CD14-positive monocyte (primary cell): Measurements from ENCODE around the gene SLC38A2. TPM values are rescaled to one million over a fixed set of nuclear protein-coding genes. Genes with fewer than 3 reads are reported as not detected.
"Not testable (repeated sequence)": the region's sequence is repeated elsewhere in the genome, so short reads cannot be mapped to it uniquely, and the experiment has no call there.

Source experiments
- DNase-seq, 3 donors: peaks; one replicate each; pipeline ENCODE4 v3.0.0-alpha.2; 2011 to 2022
- H2AFZ ChIP-seq: 2 replicates; pipeline ENCODE4 v1.6.0; 2012; ENCODE audit warnings: mild to moderate bottlenecking, low read depth, low read length, inconsistent platforms; ENCODE audit not compliant: insufficient read depth, poor library complexity, severe bottlenecking
- H3K27ac ChIP-seq, 2 donors: 1 replicate in 1 of 2; 2 replicates in 1 of 2; pipeline ENCODE4 v1.5.1; 2012 to 2013; ENCODE audit warnings: low read length in 2 of 2, control low read depth in 1 of 2, inconsistent platforms in 1 of 2, low read depth in 1 of 2, mild to moderate bottlenecking in 1 of 2
- H3K27me3 ChIP-seq, 2 donors: one replicate each; pipeline versions ENCODE4 v1.6.0 to v1.6.1; 2011 to 2013; ENCODE audit warnings: low read length in 2 of 2; ENCODE audit not compliant: control insufficient read depth in 2 of 2, insufficient read depth in 2 of 2
- H3K36me3 ChIP-seq, 2 donors: replicated peaks in 1 of 2; 1 replicate in 1 of 2; 2 replicates in 1 of 2; pipeline versions ENCODE4 v1.5.1 to v1.6.1; 2012 to 2013; ENCODE audit warnings: low read length in 2 of 2, control low read depth in 1 of 2, inconsistent platforms in 1 of 2, mild to moderate bottlenecking in 1 of 2; ENCODE audit not compliant: insufficient read depth in 2 of 2, control insufficient read depth in 1 of 2
- H3K4me1 ChIP-seq, 2 donors: 1 replicate in 1 of 2; 2 replicates in 1 of 2; pipeline versions ENCODE4 v1.5.1 to v1.6.1; 2012 to 2013; ENCODE audit warnings: low read length in 2 of 2, control low read depth in 1 of 2, inconsistent platforms in 1 of 2, mild to moderate bottlenecking in 1 of 2, moderate library complexity in 1 of 2; ENCODE audit not compliant: insufficient read depth in 2 of 2, control insufficient read depth in 1 of 2
- H3K4me2 ChIP-seq: replicated peaks from 2 replicates; pipeline ENCODE3; 2012; ENCODE audit warnings: low read length, moderate library complexity, mild to moderate bottlenecking; ENCODE audit not compliant: poor library complexity, severe bottlenecking; ENCODE audit errors: extremely low read depth
- H3K4me3 ChIP-seq, 3 experiments: fragments of 200-600 bp in 1 of 3; sonication (generic) in 1 of 3; replicated peaks in 1 of 3; 1 replicate in 2 of 3; 2 replicates in 1 of 3; pipeline ENCODE4 v1.5.1; 2011 to 2013; ENCODE audit warnings: low read length in 3 of 3, mild to moderate bottlenecking in 3 of 3, control low read depth in 2 of 3, low read depth in 2 of 3, inconsistent platforms in 1 of 3, moderate library complexity in 1 of 3
- H3K79me2 ChIP-seq: 2 replicates; pipeline ENCODE4 v1.6.0; 2012; ENCODE audit warnings: mild to moderate bottlenecking, control low read depth, inconsistent platforms, low read length, moderate library complexity; ENCODE audit not compliant: insufficient read depth
- H3K9ac ChIP-seq: 2 replicates; pipeline ENCODE4 v1.6.0; 2017; ENCODE audit warnings: low read length, mild to moderate bottlenecking; ENCODE audit not compliant: insufficient read depth, poor library complexity, severe bottlenecking
- H3K9me3 ChIP-seq, 2 donors: replicated peaks in 1 of 2; 1 replicate in 1 of 2; 2 replicates in 1 of 2; pipeline versions ENCODE4 v1.5.1 to v1.6.1; 2012 to 2013; ENCODE audit warnings: low read length in 2 of 2, control low read depth in 1 of 2; ENCODE audit not compliant: control insufficient read depth in 1 of 2, insufficient read depth in 1 of 2
- H4K20me1 ChIP-seq: 2 replicates; pipeline ENCODE4 v1.6.0; 2012; ENCODE audit warnings: mild to moderate bottlenecking, low read length, control low read depth, moderate library complexity; ENCODE audit not compliant: insufficient read depth
- H3K27ac Mint-ChIP-seq, 7 donors: one replicate each; pipeline ENCODE4 v1.8.0; 2020; ENCODE audit warnings: mild to moderate bottlenecking in 7 of 7, mixed read lengths in 7 of 7, moderate library complexity in 6 of 7, inconsistent platforms in 2 of 7
- H3K27me3 Mint-ChIP-seq, 3 donors: one replicate each; pipeline ENCODE4 v1.8.0; 2021 to 2022; ENCODE audit warnings: low read depth in 3 of 3, mild to moderate bottlenecking in 3 of 3, mixed read lengths in 3 of 3, moderate library complexity in 3 of 3, inconsistent platforms in 1 of 3
- H3K36me3 Mint-ChIP-seq, 2 donors: one replicate each; pipeline ENCODE4 v1.8.0; 2020; ENCODE audit warnings: mixed read lengths in 2 of 2, inconsistent platforms in 1 of 2, mild to moderate bottlenecking in 1 of 2
- H3K4me1 Mint-ChIP-seq: one replicate; pipeline ENCODE4 v1.8.0; 2020; ENCODE audit warnings: mild to moderate bottlenecking, mixed read lengths
- H3K4me3 Mint-ChIP-seq, 2 donors: one replicate each; pipeline ENCODE4 v1.8.0; 2020; ENCODE audit warnings: mild to moderate bottlenecking in 2 of 2, mixed read lengths in 2 of 2, moderate library complexity in 1 of 2
- H3K9me3 Mint-ChIP-seq, 7 donors: one replicate each; pipeline ENCODE4 v1.8.0; 2020 to 2022; ENCODE audit warnings: mixed read lengths in 7 of 7, mild to moderate bottlenecking in 6 of 7, moderate library complexity in 6 of 7, inconsistent platforms in 2 of 7
- CTCF ChIP-seq: fragments of 200-600 bp; IDR thresholded peaks from one replicate; pipeline ENCODE4 v1.8.0; 2022; ENCODE audit warnings: antibody characterized with exemption, mild to moderate bottlenecking
- WGBS: methylation state at CpG from one replicate; pipeline ENCODE4 v1.1.5; 2013; ENCODE audit warnings: missing lambda C conversion rate; ENCODE audit not compliant: insufficient coverage; 5-methylcytosine and 5-hydroxymethylcytosine counted together
- intact Hi-C, 2 donors: fragments of 100-400 bp; cut with micrococcal nuclease; formaldehyde crosslinking; loops; one replicate each; pipeline versions ENCODE4 v1.15.0 to v1.15.1; 2023
- polyA plus RNA-seq, 3 donors: library from polyadenylated mRNA; depleted of rRNA in 1 of 3; unstranded in 2 of 3; stranded (reverse) in 1 of 3; fragments of 300-500 nt in 2 of 3; fragments of >200 nt in 1 of 3; fragmentation: Illumina TruSeq in 2 of 3; gene quantifications; 1 replicate in 2 of 3; 2 replicates in 1 of 3; pipeline ENCODE4 v1.2.3, GENCODE V29; 2012 to 2021

SLC38A2 gene
- polyA plus RNA-seq, 3 donors = 33.8 to 116 (median 48.7) TPM

- H3K4me3 ChIP-seq = no peak overlapping the region
- no CpG with 5 or more reads among the region's 3 CpGs for WGBS
- no peaks in the 10 kb centered on the region for H4K20me1 ChIP-seq
- peaks cover 0 to 1% (median 0%) of the 10 kb centered on the region in 3 donors for H3K27me3 Mint-ChIP-seq
- no peak overlapping the region for H3K27ac ChIP-seq
- no peak overlapping the region for H3K4me2 ChIP-seq
- H3K9ac ChIP-seq = no peak overlapping the region
- no peaks in the 10 kb centered on the region for H3K4me1 Mint-ChIP-seq
- DNase-seq = no peak
- no peak overlapping the region for H3K27ac Mint-ChIP-seq
- H3K4me3 Mint-ChIP-seq = no peak overlapping the region
- H2AFZ ChIP-seq = no peak overlapping the region
- H3K27me3 ChIP-seq = no peaks in the 10 kb centered on the region
- no peaks in the 10 kb centered on the region for H3K79me2 ChIP-seq
- H3K36me3 Mint-ChIP-seq = no peaks in the 10 kb centered on the region
- H3K4me1 ChIP-seq = no peaks in the 10 kb centered on the region
- peaks cover 13 to 25% (median 21%) of the 10 kb centered on the region in 7 donors for H3K9me3 Mint-ChIP-seq
- H3K9me3 ChIP-seq = peaks cover 14 to 17% of the 10 kb centered on the region in 2 donors
- intact Hi-C loops = no loop called here
- no peak for TF ChIP-seq CTCF
- no peaks in the 10 kb centered on the region for H3K36me3 ChIP-seq
Observed at GRCh38 chr12:46332260-46332659, 40.3 kb downstream of the SLC38A2 start.

- H3K4me1 ChIP-seq, H3K4me1 Mint-ChIP-seq, H3K4me3 ChIP-seq, intact Hi-C loops, H3K4me3 Mint-ChIP-seq, DNase-seq, H3K36me3 Mint-ChIP-seq, H3K4me2 ChIP-seq, H3K27ac ChIP-seq, H3K27ac Mint-ChIP-seq, H2AFZ ChIP-seq, H3K36me3 ChIP-seq, H3K27me3 ChIP-seq, H3K79me2 ChIP-seq, H3K27me3 Mint-ChIP-seq, H4K20me1 ChIP-seq, H3K9ac ChIP-seq: not testable (repeated sequence)
- peaks cover 19 to 20% of the 10 kb centered on the region in 2 donors for H3K9me3 ChIP-seq
- 100% methylated on average over 2 of the region's 5 CpGs for WGBS
- peaks cover 9 to 14% (median 12%) of the 10 kb centered on the region in 7 donors for H3K9me3 Mint-ChIP-seq
Observed at GRCh38 chr12:46325075-46325474, 47.5 kb downstream of the SLC38A2 start.
